Right atrium auricular region (tissue), 2 donors: Measurements from ENCODE around the gene UNC80. TPM values are rescaled to one million over a fixed set of nuclear protein-coding genes. Genes with fewer than 3 reads are reported as not detected.

Experiments
- DNase-seq: peaks from one replicate; pipeline ENCODE4 v3.0.0-alpha.2; 2019; ENCODE audit warnings: low spot score
- H3K27ac ChIP-seq, 2 donors: fragments of 200-600 bp; sonication (generic); 1 replicate in 1 of 2; 2 replicates in 1 of 2; pipeline ENCODE4 v1.5.1; 2016 to 2019
- H3K27me3 ChIP-seq, 2 donors: fragments of 200-600 bp; sonication (generic); one replicate each; pipeline versions ENCODE4 v1.5.1 to v1.6.0; 2017 to 2019
- H3K36me3 ChIP-seq: fragments of 200-600 bp; sonication (generic); one replicate; pipeline ENCODE4 v1.5.1; 2016
- H3K4me1 ChIP-seq, 2 donors: fragments of 200-600 bp; sonication (generic); one replicate each; pipeline versions ENCODE4 v1.5.1 to v1.6.0; 2017 to 2019
- H3K4me3 ChIP-seq, 2 donors: fragments of 200-600 bp; sonication (generic); 1 replicate in 1 of 2; 2 replicates in 1 of 2; pipeline ENCODE4 v1.5.1; 2017 to 2019; ENCODE audit warnings: mild to moderate bottlenecking in 1 of 2, moderate library complexity in 1 of 2
- H3K9me3 ChIP-seq, 2 donors: fragments of 200-600 bp; sonication (generic); one replicate each; pipeline ENCODE4 v1.5.1; 2019
- CTCF ChIP-seq, 2 donors: fragments of 200-600 bp; sonication (generic); IDR thresholded peaks; one replicate each; pipeline ENCODE4 v1.5.1; 2019; ENCODE audit warnings: antibody characterized with exemption in 2 of 2
- total RNA-seq, 2 donors: library from RNA; depleted of rRNA; stranded (reverse); fragments of >200 nt; gene quantifications; one replicate each; pipeline ENCODE4 v1.1.0, GENCODE V29; 2016

UNC80 gene
- total RNA-seq, 2 donors from 2014 or later = 0.20 TPM; not detected in 1

- Histone ChIP-seq H3K27me3 (no peaks in the 10 kb centered on the region), H3K4me3 (no peak overlapping the region), H3K4me1 (no peaks in the 10 kb centered on the region), H3K27ac (no peak overlapping the region), H3K36me3 (no peaks in the 10 kb centered on the region), H3K9me3 (no peaks in the 10 kb centered on the region)
- TF ChIP-seq CTCF (IDR thresholded peaks at IDR 0.05) = no peak
- no peak for DNase-seq
Observed at GRCh38 chr2:209933499-209934483, 162.2 kb downstream of the UNC80 start.

GRCh38 chr2:209936106-209936666 lies 164.6 kb downstream of the UNC80 start:
- TF ChIP-seq CTCF (IDR thresholded peaks at IDR 0.05) = no peak
- Histone ChIP-seq H3K36me3 (no peaks in the 10 kb centered on the region), H3K4me3 (no peak overlapping the region), H3K4me1 (no peaks in the 10 kb centered on the region), H3K27ac (no peak overlapping the region), H3K9me3 (no peaks in the 10 kb centered on the region), H3K27me3 (no peaks in the 10 kb centered on the region)
- DNase-seq = no peak

- H3K36me3 ChIP-seq = no peaks in the 10 kb centered on the region
- no peaks in the 10 kb centered on the region for H3K9me3 ChIP-seq
- no peak overlapping the region for H3K4me3 ChIP-seq
- H3K27ac ChIP-seq = no peak overlapping the region
- no peak for TF ChIP-seq CTCF (IDR thresholded peaks at IDR 0.05)
- no peak for DNase-seq
- H3K27me3 ChIP-seq = no peaks in the 10 kb centered on the region
- H3K4me1 ChIP-seq = no peaks in the 10 kb centered on the region
Observed at GRCh38 chr2:209937893-209938292, 166.3 kb downstream of the UNC80 start.

- no peaks in the 10 kb centered on the region for H3K36me3 ChIP-seq
- no peak for TF ChIP-seq CTCF (IDR thresholded peaks at IDR 0.05)
- H3K4me1 ChIP-seq = no peaks in the 10 kb centered on the region
- DNase-seq = no peak
- H3K9me3 ChIP-seq = no peaks in the 10 kb centered on the region
- H3K4me3 ChIP-seq = no peak overlapping the region
- no peaks in the 10 kb centered on the region for H3K27me3 ChIP-seq
- no peak overlapping the region for H3K27ac ChIP-seq
Observed at GRCh38 chr2:209938906-209939305, 167.3 kb downstream of the UNC80 start.

GRCh38 chr2:209940936-209941335 lies 169.3 kb downstream of the UNC80 start:
- H3K4me1 ChIP-seq = no peaks in the 10 kb centered on the region
- no peaks in the 10 kb centered on the region for H3K9me3 ChIP-seq
- no peak for TF ChIP-seq CTCF (IDR thresholded peaks at IDR 0.05)
- H3K36me3 ChIP-seq = no peaks in the 10 kb centered on the region
- H3K4me3 ChIP-seq = no peak overlapping the region
- H3K27ac ChIP-seq = no peak overlapping the region
- DNase-seq = no peak
- H3K27me3 ChIP-seq = no peaks in the 10 kb centered on the region
